HG03103 (cell line): ENCODE results near the gene WSCD1.

Experiments
- ATAC-seq: cut with Tn5 transposase; IDR thresholded peaks from one replicate; pipeline ENCODE4 v1.9.1; 2021; ENCODE audit warnings: low read depth; ENCODE audit not compliant: unreplicated experiment

WSCD1 gene

GRCh38 chr17:6104956-6105648, 34.9 kb downstream of the WSCD1 start:
- ATAC-seq, result no peak

- no peak for ATAC-seq
Observed at GRCh38 chr17:6105649-6106007, 35.4 kb downstream of the WSCD1 start.

- ATAC-seq, result no peak
Observed at GRCh38 chr17:6106212-6106611, 36.0 kb downstream of the WSCD1 start.

- no peak for ATAC-seq
Observed at GRCh38 chr17:6107791-6108190, 37.6 kb downstream of the WSCD1 start.

GRCh38 chr17:6108382-6108781, 38.2 kb downstream of the WSCD1 start:
- no peak for ATAC-seq

GRCh38 chr17:6108987-6109386, 38.8 kb downstream of the WSCD1 start:
- no peak for ATAC-seq

- no peak for ATAC-seq
Observed at GRCh38 chr17:6109536-6109935, 39.4 kb downstream of the WSCD1 start.

GRCh38 chr17:6110088-6110487, 39.9 kb downstream of the WSCD1 start:
- no peak for ATAC-seq

GRCh38 chr17:6110592-6110991, 40.4 kb downstream of the WSCD1 start:
- no peak for ATAC-seq

- ATAC-seq, result no peak
Observed at GRCh38 chr17:6120351-6120750, 50.2 kb downstream of the WSCD1 start.

- ATAC-seq, result no peak
Observed at GRCh38 chr17:6124856-6125255, 54.7 kb downstream of the WSCD1 start.

GRCh38 chr17:6126768-6127167, 56.6 kb downstream of the WSCD1 start:
- no peak for ATAC-seq

- ATAC-seq, result no peak
Observed at GRCh38 chr17:6134721-6135120, 64.5 kb downstream of the WSCD1 start.

- ATAC-seq, result no peak
Observed at GRCh38 chr17:6135236-6135635, 65.1 kb downstream of the WSCD1 start.

GRCh38 chr17:6135996-6136395, 65.8 kb downstream of the WSCD1 start:
- ATAC-seq, result no peak

- no peak for ATAC-seq
Observed at GRCh38 chr17:6137716-6138502, 67.7 kb downstream of the WSCD1 start.

- ATAC-seq, result no peak
Observed at GRCh38 chr17:6138761-6139446, 68.7 kb downstream of the WSCD1 start.

- no peak for ATAC-seq
Observed at GRCh38 chr17:6139447-6139832, 69.3 kb downstream of the WSCD1 start.

GRCh38 chr17:6140188-6140587, 70.0 kb downstream of the WSCD1 start:
- no peak for ATAC-seq

- ATAC-seq, result no peak
Observed at GRCh38 chr17:6140728-6141330, 70.7 kb downstream of the WSCD1 start.

- no peak for ATAC-seq
Observed at GRCh38 chr17:6142701-6143100, 72.5 kb downstream of the WSCD1 start.
